ENCODE measurements around the gene MAP2K5.

MAP2K5 gene

DNA sequence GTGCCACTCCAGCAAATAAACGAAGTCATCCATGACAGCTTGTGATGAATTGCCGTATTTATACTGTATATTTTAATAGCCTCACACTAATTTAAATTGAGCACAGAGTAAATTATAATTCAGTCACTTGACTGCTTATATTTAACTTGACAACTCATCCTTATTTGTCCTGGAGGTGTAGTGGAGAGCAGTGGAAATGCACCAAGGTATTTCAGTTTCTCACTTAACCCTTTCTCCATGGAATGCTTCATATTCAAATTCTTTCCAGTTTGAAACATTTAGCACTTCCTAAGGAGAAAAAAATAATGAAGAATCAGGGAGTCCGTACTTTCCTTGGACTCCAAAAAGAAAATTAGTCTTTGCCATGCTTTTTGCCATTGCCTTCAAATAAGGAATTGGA, 99.0 kb downstream of the MAP2K5 start:
- TF ChIP-seq, protein P1, sequence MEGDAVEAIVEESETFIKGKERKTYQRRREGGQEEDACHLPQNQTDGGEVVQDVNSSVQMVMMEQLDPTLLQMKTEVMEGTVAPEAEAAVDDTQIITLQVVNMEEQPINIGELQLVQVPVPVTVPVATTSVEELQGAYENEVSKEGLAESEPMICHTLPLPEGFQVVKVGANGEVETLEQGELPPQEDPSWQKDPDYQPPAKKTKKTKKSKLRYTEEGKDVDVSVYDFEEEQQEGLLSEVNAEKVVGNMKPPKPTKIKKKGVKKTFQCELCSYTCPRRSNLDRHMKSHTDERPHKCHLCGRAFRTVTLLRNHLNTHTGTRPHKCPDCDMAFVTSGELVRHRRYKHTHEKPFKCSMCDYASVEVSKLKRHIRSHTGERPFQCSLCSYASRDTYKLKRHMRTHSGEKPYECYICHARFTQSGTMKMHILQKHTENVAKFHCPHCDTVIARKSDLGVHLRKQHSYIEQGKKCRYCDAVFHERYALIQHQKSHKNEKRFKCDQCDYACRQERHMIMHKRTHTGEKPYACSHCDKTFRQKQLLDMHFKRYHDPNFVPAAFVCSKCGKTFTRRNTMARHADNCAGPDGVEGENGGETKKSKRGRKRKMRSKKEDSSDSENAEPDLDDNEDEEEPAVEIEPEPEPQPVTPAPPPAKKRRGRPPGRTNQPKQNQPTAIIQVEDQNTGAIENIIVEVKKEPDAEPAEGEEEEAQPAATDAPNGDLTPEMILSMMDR (IDR thresholded peaks at IDR 0.05; ENCODE audit: low read length) = no peak
- TF ChIP-seq EZH2phosphoT487 (IDR thresholded peaks at IDR 0.05; ENCODE audit: low read length) = no peak
- TF ChIP-seq EZH2 (optimal IDR thresholded peaks at IDR 0.05; ENCODE audit: low read depth, low read length) = no peak
- Histone ChIP-seq H4K20me1 (ENCODE audit: insufficient read depth, low read length) (no peaks in the 10 kb centered on the region), H3K4me1 (ENCODE audit: low read length) (no peaks in the 10 kb centered on the region)

GRCh38 chr15:67646847-67647246, 104.3 kb downstream of the MAP2K5 start:
- no peak overlapping the region for H3K27ac ChIP-seq (ENCODE audit: low read length)
- no peaks in the 10 kb centered on the region for H3K9me3 ChIP-seq (replicated peaks; ENCODE audit: insufficient read depth, low read length)
- H3K4me3 ChIP-seq (ENCODE audit: low read length) = no peak overlapping the region
- H3F3A ChIP-seq (ENCODE audit: insufficient read depth, low read length) = no peaks in the 10 kb centered on the region
- no peak for TF ChIP-seq EZH2phosphoT487 (IDR thresholded peaks at IDR 0.05; ENCODE audit: low read length)
- TF ChIP-seq EZH2 (optimal IDR thresholded peaks at IDR 0.05; ENCODE audit: low read depth, low read length) = no peak
- TF ChIP-seq, protein P1 (IDR thresholded peaks at IDR 0.05; ENCODE audit: low read length) = no peak
- no peak overlapping the region for H2AFZ ChIP-seq (ENCODE audit: low read length)
- no peak overlapping the region for H3K9ac ChIP-seq (ENCODE audit: low read length)
- no peaks in the 10 kb centered on the region for H3K27me3 ChIP-seq (replicated peaks; ENCODE audit: insufficient read depth, low read length)
- H3K4me2 ChIP-seq (ENCODE audit: low read depth, low read length) = no peak overlapping the region
- H4K20me1 ChIP-seq (ENCODE audit: insufficient read depth, low read length) = no peaks in the 10 kb centered on the region
- no peaks in the 10 kb centered on the region for H3K79me2 ChIP-seq (ENCODE audit: low read length)
- DNase-seq = no peak
- H3K36me3 ChIP-seq (replicated peaks; ENCODE audit: insufficient read depth, low read length) = no peaks in the 10 kb centered on the region
- no peaks in the 10 kb centered on the region for H3K9me2 ChIP-seq (replicated peaks; ENCODE audit: insufficient read depth, low read length)
- H3K4me1 ChIP-seq (ENCODE audit: low read length) = no peaks in the 10 kb centered on the region

More for the DNA sequence above, 99.0 kb downstream of the MAP2K5 start:
- Histone ChIP-seq H3K9me2 (replicated peaks; ENCODE audit: insufficient read depth, low read length) (no peaks in the 10 kb centered on the region), H3K79me2 (ENCODE audit: low read length) (no peaks in the 10 kb centered on the region), H3F3A (ENCODE audit: insufficient read depth, low read length) (no peaks in the 10 kb centered on the region), H3K4me2 (ENCODE audit: low read depth, low read length) (no peak overlapping the region), H3K9me3 (replicated peaks; ENCODE audit: insufficient read depth, low read length) (no peaks in the 10 kb centered on the region), H3K9ac (ENCODE audit: low read length) (no peak overlapping the region), H2AFZ (ENCODE audit: low read length) (no peak overlapping the region), H3K4me3 (ENCODE audit: low read length) (no peak overlapping the region), H3K27me3 (replicated peaks; ENCODE audit: insufficient read depth, low read length) (no peaks in the 10 kb centered on the region), H3K27ac (ENCODE audit: low read length) (no peak overlapping the region), H3K36me3 (replicated peaks; ENCODE audit: insufficient read depth, low read length) (no peaks in the 10 kb centered on the region)
- DNase-seq = no peak

DNA sequence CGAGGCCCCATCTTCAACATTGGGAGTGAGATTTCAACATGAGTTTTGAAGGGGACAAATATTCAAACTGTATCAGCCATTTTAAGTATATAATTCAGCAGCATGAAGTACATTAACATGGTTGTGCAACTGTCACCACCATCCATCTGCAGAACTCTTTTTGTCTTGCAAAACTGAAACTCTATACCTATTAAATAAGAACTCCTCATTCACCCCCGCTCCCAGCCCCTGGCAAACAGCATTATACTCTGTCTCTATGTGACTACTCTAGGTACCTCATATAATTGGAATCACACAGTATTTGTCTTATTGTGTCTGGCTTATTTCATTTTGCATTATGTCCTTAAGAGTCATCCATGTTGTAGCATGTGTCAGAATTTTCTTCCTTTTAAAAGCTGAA, 110.1 kb downstream of the MAP2K5 start:
- no peaks in the 10 kb centered on the region for H3K9me3 ChIP-seq (replicated peaks; ENCODE audit: insufficient read depth, low read length)
- no peak overlapping the region for H3K9ac ChIP-seq (ENCODE audit: low read length)
- H3K4me1 ChIP-seq (ENCODE audit: low read length) = no peaks in the 10 kb centered on the region
- no peak for DNase-seq
- no peaks in the 10 kb centered on the region for H3K27me3 ChIP-seq (replicated peaks; ENCODE audit: insufficient read depth, low read length)
- H3K4me2 ChIP-seq (ENCODE audit: low read depth, low read length) = no peak overlapping the region
- TF ChIP-seq EZH2phosphoT487 (IDR thresholded peaks at IDR 0.05; ENCODE audit: low read length) = no peak
- TF ChIP-seq EZH2 (optimal IDR thresholded peaks at IDR 0.05; ENCODE audit: low read depth, low read length) = no peak
- TF ChIP-seq, protein P1 (IDR thresholded peaks at IDR 0.05; ENCODE audit: low read length) = no peak
- no peak overlapping the region for H2AFZ ChIP-seq (ENCODE audit: low read length)
- H3K79me2 ChIP-seq (ENCODE audit: low read length) = no peaks in the 10 kb centered on the region
- H3K36me3 ChIP-seq (replicated peaks; ENCODE audit: insufficient read depth, low read length) = no peaks in the 10 kb centered on the region
- no peaks in the 10 kb centered on the region for H3K9me2 ChIP-seq (replicated peaks; ENCODE audit: insufficient read depth, low read length)
- H3K27ac ChIP-seq (ENCODE audit: low read length) = no peak overlapping the region
- no peaks in the 10 kb centered on the region for H3F3A ChIP-seq (ENCODE audit: insufficient read depth, low read length)
- H3K4me3 ChIP-seq (ENCODE audit: low read length) = no peak overlapping the region
- no peaks in the 10 kb centered on the region for H4K20me1 ChIP-seq (ENCODE audit: insufficient read depth, low read length)

Data from MM.1S (cell line).